Tibial nerve (tissue), 4 donors: Measurements from ENCODE around the gene LBHD2. TPM values are rescaled to one million over a fixed set of nuclear protein-coding genes. Genes with fewer than 3 reads are reported as not detected.

Experiments used
- DNase-seq, 2 donors: peaks; one replicate each; pipeline ENCODE4 v3.0.0-alpha.2; 2019; ENCODE audit warnings: low spot score in 2 of 2
- H3K27ac ChIP-seq, 4 donors: fragments of 200-600 bp; sonication (generic) in 3 of 4; one replicate each; pipeline ENCODE4 v1.5.1; 2017 to 2019; ENCODE audit warnings: mild to moderate bottlenecking in 1 of 4
- H3K27me3 ChIP-seq, 2 donors: fragments of 200-600 bp; sonication (generic) in 1 of 2; one replicate each; pipeline versions ENCODE4 v1.5.1 to v1.6.0; 2017 to 2019
- H3K36me3 ChIP-seq, 3 donors: fragments of 200-600 bp; sonication (generic); one replicate each; pipeline ENCODE4 v1.5.1; 2018 to 2019
- H3K4me1 ChIP-seq, 4 donors: fragments of 200-600 bp; sonication (generic) in 3 of 4; one replicate each; pipeline ENCODE4 v1.5.1; 2017 to 2019
- H3K4me3 ChIP-seq, 4 donors: fragments of 200-600 bp; sonication (generic) in 3 of 4; one replicate each; pipeline ENCODE4 v1.5.1; 2017 to 2019; ENCODE audit warnings: mild to moderate bottlenecking in 1 of 4, moderate library complexity in 1 of 4
- H3K9me3 ChIP-seq, 4 donors: fragments of 200-600 bp; sonication (generic) in 3 of 4; one replicate each; pipeline ENCODE4 v1.5.1; 2017 to 2019
- EP300 ChIP-seq, 2 donors: sonication (generic); formaldehyde crosslinking; IDR thresholded peaks; one replicate each; pipeline ENCODE4 v1.6.1; 2017; ENCODE audit warnings: antibody characterized with exemption in 2 of 2, mild to moderate bottlenecking in 1 of 2
- POLR2A ChIP-seq, 2 donors: fragments of 450-650 bp; IDR thresholded peaks; one replicate each; pipeline ENCODE4 v1.6.1; 2017; ENCODE audit warnings: antibody characterized with exemption in 2 of 2, mild to moderate bottlenecking in 2 of 2, moderate library complexity in 2 of 2
- WGBS, 2 donors: methylation state at CpG; one replicate each; pipeline ENCODE4 v1.1.5; 2018; 5-methylcytosine and 5-hydroxymethylcytosine counted together
- total RNA-seq, 4 donors: library from RNA; depleted of rRNA; stranded (reverse); fragments of >200 nt; gene quantifications; one replicate each; pipeline ENCODE4 v1.1.0, GENCODE V29; 2016
- TF ChIP-seq, protein P1 (sequence below), 5 experiments: fragments of 200-600 bp in 3 of 5; fragments of 450-650 bp in 2 of 5; sonication (generic) in 3 of 5; IDR thresholded peaks; one replicate each; pipeline ENCODE4 v1.5.1; 2016 to 2019; ENCODE audit warnings: antibody characterized with exemption in 5 of 5, mild to moderate bottlenecking in 3 of 5, moderate library complexity in 2 of 5

Gene LBHD2
- total RNA-seq, 4 donors from 2014 or later, result not detected

GRCh38 chr14:103126873-103127304 is 42.9 kb downstream of the LBHD2 start:
- WGBS, 2 donors, result 3 to 40% methylated on average over 31 to 34 of the region's 62 CpGs
- no peak overlapping the region for H3K27ac ChIP-seq
- H3K9me3 ChIP-seq, result no peaks in the 10 kb centered on the region
- peaks cover 0 to 13% of the 10 kb centered on the region in 2 donors for H3K27me3 ChIP-seq
- peak overlapping the region in 2 of 4 donors; percentile 25 to 43 for H3K4me3 ChIP-seq
- TF ChIP-seq EP300 (IDR thresholded peaks at IDR 0.05) (no peak), POLR2A (IDR thresholded peaks at IDR 0.05) (no peak)
- TF ChIP-seq, protein P1, sequence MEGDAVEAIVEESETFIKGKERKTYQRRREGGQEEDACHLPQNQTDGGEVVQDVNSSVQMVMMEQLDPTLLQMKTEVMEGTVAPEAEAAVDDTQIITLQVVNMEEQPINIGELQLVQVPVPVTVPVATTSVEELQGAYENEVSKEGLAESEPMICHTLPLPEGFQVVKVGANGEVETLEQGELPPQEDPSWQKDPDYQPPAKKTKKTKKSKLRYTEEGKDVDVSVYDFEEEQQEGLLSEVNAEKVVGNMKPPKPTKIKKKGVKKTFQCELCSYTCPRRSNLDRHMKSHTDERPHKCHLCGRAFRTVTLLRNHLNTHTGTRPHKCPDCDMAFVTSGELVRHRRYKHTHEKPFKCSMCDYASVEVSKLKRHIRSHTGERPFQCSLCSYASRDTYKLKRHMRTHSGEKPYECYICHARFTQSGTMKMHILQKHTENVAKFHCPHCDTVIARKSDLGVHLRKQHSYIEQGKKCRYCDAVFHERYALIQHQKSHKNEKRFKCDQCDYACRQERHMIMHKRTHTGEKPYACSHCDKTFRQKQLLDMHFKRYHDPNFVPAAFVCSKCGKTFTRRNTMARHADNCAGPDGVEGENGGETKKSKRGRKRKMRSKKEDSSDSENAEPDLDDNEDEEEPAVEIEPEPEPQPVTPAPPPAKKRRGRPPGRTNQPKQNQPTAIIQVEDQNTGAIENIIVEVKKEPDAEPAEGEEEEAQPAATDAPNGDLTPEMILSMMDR (IDR thresholded peaks at IDR 0.05), result peak in 2 of 5 experiments; percentile 38 to 62
- peaks cover 0 to 92% (median 40%) of the 10 kb centered on the region in 4 donors for H3K4me1 ChIP-seq
- DNase-seq, result no peak
- peaks cover 0 to 24% (median 0%) of the 10 kb centered on the region in 3 donors for H3K36me3 ChIP-seq

- peak overlapping the region in 1 of 4 donors; percentile 43 for H3K4me3 ChIP-seq
- H3K4me1 ChIP-seq, result peaks cover 0 to 87% (median 35%) of the 10 kb centered on the region in 4 donors
- peaks cover 0 to 13% of the 10 kb centered on the region in 2 donors for H3K27me3 ChIP-seq
- H3K27ac ChIP-seq, result no peak overlapping the region
- no peaks in the 10 kb centered on the region for H3K9me3 ChIP-seq
- TF ChIP-seq POLR2A (IDR thresholded peaks at IDR 0.05) (no peak), EP300 (IDR thresholded peaks at IDR 0.05) (no peak)
- TF ChIP-seq, protein P1 (IDR thresholded peaks at IDR 0.05), result no peak
- 42 to 59% methylated on average over 15 to 33 of the region's 39 CpGs for WGBS, 2 donors
- peaks cover 0 to 28% (median 0%) of the 10 kb centered on the region in 3 donors for H3K36me3 ChIP-seq
- no peak for DNase-seq
These were observed 43.3 kb downstream of the LBHD2 start for GRCh38 chr14:103127356-103127755.

DNA sequence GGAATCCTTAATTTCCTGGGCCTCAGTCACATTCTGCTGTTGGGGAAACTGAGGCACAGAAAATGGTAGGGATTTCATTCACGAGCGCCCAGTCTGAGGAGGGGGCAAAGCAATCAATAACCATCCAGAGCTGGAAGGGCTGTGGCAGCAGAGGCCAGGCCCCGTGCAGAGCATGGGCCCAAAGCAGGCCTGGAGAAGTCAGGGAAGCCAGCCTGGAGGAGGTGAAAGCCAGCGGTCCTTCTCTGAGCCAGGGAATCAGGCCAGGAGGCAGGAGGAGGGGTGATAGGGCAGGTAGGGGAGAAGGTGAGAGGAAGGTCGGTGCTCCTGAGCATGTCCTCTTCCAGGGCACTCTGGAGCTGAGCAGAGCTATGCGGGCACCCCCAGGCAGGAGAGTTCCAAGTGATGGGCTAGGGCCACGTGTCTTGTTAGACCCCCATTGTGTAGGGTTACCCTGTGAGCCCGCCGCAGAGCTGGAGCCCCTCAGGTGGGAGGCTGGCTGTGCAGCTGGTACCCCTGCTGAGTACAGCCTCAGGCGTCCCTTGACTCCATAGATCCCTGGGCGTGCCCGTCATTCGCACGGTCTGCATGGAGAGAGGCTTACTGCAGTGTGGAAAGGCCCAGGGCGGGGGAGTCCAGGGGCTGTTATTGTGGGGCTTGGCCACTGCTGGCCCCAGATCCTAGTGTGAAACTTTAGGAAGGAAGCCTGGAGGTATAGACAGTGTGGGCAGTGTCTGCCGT is 44.0 kb downstream of the LBHD2 start:
- no peak for DNase-seq
- Histone ChIP-seq H3K4me1 (peaks cover 0 to 81% (median 29%) of the 10 kb centered on the region in 4 donors), H3K4me3 (no peak overlapping the region)

DNA sequence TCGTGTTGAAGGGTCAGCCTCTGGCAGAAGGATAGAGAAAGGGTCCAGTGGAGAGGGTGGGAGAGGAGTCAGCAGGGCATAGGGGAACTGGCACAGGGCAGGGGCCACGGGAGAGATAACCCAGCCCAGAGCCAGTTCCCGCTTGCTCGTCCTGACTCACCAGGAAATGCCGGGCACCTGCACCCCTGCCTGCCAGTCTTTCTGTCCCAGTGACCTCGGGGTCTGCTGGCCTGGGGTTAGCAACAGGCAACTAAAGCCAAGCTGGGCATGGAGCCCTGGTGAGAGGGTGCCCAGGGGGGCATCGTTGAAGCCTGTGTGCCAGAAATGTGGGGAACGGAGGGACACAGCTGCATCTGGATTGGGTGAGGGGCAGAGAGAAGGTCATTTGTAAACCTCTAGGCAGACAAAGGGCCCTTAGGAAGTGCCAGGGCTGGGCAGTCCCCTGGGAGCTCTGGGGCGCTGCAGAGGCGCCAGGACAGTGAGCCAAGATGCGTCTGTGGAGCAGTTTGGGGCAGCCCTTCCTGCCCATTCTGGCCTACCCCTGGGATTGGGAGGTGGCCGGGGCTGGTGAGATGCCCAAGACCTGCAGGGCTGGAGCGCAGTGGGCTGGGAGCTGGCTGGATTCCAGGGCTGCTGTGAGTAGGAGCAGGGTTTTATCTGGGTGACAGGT is 44.8 kb downstream of the LBHD2 start:
- peaks cover 0 to 73% (median 23%) of the 10 kb centered on the region in 4 donors for H3K4me1 ChIP-seq
- peaks cover 0 to 42% (median 0%) of the 10 kb centered on the region in 3 donors for H3K36me3 ChIP-seq
- H3K27ac ChIP-seq, result peak overlapping the region in 1 of 4 donors; percentile 18
- H3K9me3 ChIP-seq, result no peaks in the 10 kb centered on the region
- 65 to 73% methylated on average over 12 to 13 of the region's 13 CpGs for WGBS, 2 donors
- H3K27me3 ChIP-seq, result peaks cover 0 to 13% of the 10 kb centered on the region in 2 donors
- no peak overlapping the region for H3K4me3 ChIP-seq
- no peak for DNase-seq
- TF ChIP-seq EP300 (IDR thresholded peaks at IDR 0.05) (no peak), POLR2A (IDR thresholded peaks at IDR 0.05) (no peak)
- TF ChIP-seq, protein P1 (IDR thresholded peaks at IDR 0.05), result no peak

More for the DNA sequence above, 44.0 kb downstream of the LBHD2 start:
- no peak for TF ChIP-seq EP300 (IDR thresholded peaks at IDR 0.05)
- TF ChIP-seq, protein P1 (IDR thresholded peaks at IDR 0.05), result no peak
- no peak for TF ChIP-seq POLR2A (IDR thresholded peaks at IDR 0.05)
- Histone ChIP-seq H3K27me3 (peaks cover 0 to 13% of the 10 kb centered on the region in 2 donors), H3K27ac (peak overlapping the region in 1 of 4 donors; percentile 18), H3K36me3 (peaks cover 0 to 35% (median 0%) of the 10 kb centered on the region in 3 donors), H3K9me3 (no peaks in the 10 kb centered on the region)
- WGBS, 2 donors, result 91% methylated on average over 16 of the region's 16 CpGs
